ENCODE results near the gene FNDC10. TPM values are rescaled to one million over a fixed set of nuclear protein-coding genes. Genes with fewer than 3 reads are reported as not detected.

FNDC10 gene
- total RNA-seq, 1 donor from 2014 or later: 0.60 TPM

GRCh38 chr1:1621173-1622009 lies 21.5 kb upstream of the FNDC10 start:
- POLR2A ChIA-PET: interaction anchor here (0.6 to 1.8 kb wide), 2 partner anchors 8 to 119 kb away, joined by 6 read pairs; no protein-coding TSS in a partner anchor
- CTCF ChIA-PET: no interaction called here
- ATAC-seq (ENCODE audit: low read depth) (no peak), DNase-seq (no peak)
- peaks cover 5% of the 10 kb centered on the region for H3K36me3 Mint-ChIP-seq (ENCODE audit: low read depth)
- no peak overlapping the region for H3K27ac Mint-ChIP-seq
- H3K9me3 Mint-ChIP-seq: no peaks in the 10 kb centered on the region
- no peak overlapping the region for H3K4me3 Mint-ChIP-seq
- intact Hi-C loops (cut with micrococcal nuclease): no loop called here
- H3K4me1 Mint-ChIP-seq: peaks cover 6% of the 10 kb centered on the region
- H3K27me3 Mint-ChIP-seq: no peaks in the 10 kb centered on the region
- no peak for TF ChIP-seq CTCF (IDR thresholded peaks at IDR 0.05)

- ATAC-seq (ENCODE audit: low read depth) (no peak), DNase-seq (no peak)
- Mint-ChIP-seq H3K27me3 (no peaks in the 10 kb centered on the region), H3K9me3 (no peaks in the 10 kb centered on the region), H3K36me3 (ENCODE audit: low read depth) (peaks cover 5% of the 10 kb centered on the region), H3K27ac (no peak overlapping the region), H3K4me1 (peaks cover 6% of the 10 kb centered on the region), H3K4me3 (no peak overlapping the region)
- ChIA-PET POLR2A (interaction anchor here (0.6 to 1.8 kb wide), 2 partner anchors 9 to 118 kb away, joined by 6 read pairs; no protein-coding TSS in a partner anchor), CTCF (no interaction called here)
- intact Hi-C loops (cut with micrococcal nuclease): no loop called here
- no peak for TF ChIP-seq CTCF (IDR thresholded peaks at IDR 0.05)
Observed at GRCh38 chr1:1620433-1621139, 20.7 kb upstream of the FNDC10 start.

- DNase-seq (no peak), ATAC-seq (ENCODE audit: low read depth) (no peak)
- intact Hi-C loops (cut with micrococcal nuclease): loop anchor here (5.0 kb wide), 1 partner anchor 57 kb away; no protein-coding TSS in a partner anchor
- peaks cover 6% of the 10 kb centered on the region for H3K36me3 Mint-ChIP-seq (ENCODE audit: low read depth)
- POLR2A ChIA-PET: interaction anchor here (1.8 kb wide), 1 partner anchor 10 kb away, joined by 6 read pairs; no protein-coding TSS in a partner anchor
- CTCF ChIA-PET: no interaction called here
- H3K4me1 Mint-ChIP-seq: peaks cover 8% of the 10 kb centered on the region
- TF ChIP-seq CTCF (IDR thresholded peaks at IDR 0.05): no peak
- no peaks in the 10 kb centered on the region for H3K9me3 Mint-ChIP-seq
- H3K4me3 Mint-ChIP-seq: no peak overlapping the region
- no peaks in the 10 kb centered on the region for H3K27me3 Mint-ChIP-seq
- H3K27ac Mint-ChIP-seq: no peak overlapping the region
Observed at GRCh38 chr1:1619917-1620361, 20.0 kb upstream of the FNDC10 start.

GRCh38 chr1:1618396-1619068 lies 18.6 kb upstream of the FNDC10 start:
- Mint-ChIP-seq H3K9me3 (no peaks in the 10 kb centered on the region), H3K27ac (no peak overlapping the region), H3K4me3 (no peak overlapping the region), H3K4me1 (peaks cover 22% of the 10 kb centered on the region), H3K27me3 (no peaks in the 10 kb centered on the region), H3K36me3 (ENCODE audit: low read depth) (peaks cover 6% of the 10 kb centered on the region)
- POLR2A ChIA-PET: no interaction called here
- CTCF ChIA-PET: no interaction called here
- TF ChIP-seq CTCF (IDR thresholded peaks at IDR 0.05): no peak
- intact Hi-C loops (cut with micrococcal nuclease): loop anchor here (5.0 kb wide), 1 partner anchor 59 kb away; no protein-coding TSS in a partner anchor
- DNase-seq: no peak
- no peak for ATAC-seq (ENCODE audit: low read depth)
